HG02642 (cell line): ENCODE results near the gene PHKB.

Source experiments
- ATAC-seq: cut with Tn5 transposase; IDR thresholded peaks from one replicate; pipeline ENCODE4 v1.9.1; 2021; ENCODE audit warnings: mild to moderate bottlenecking; ENCODE audit not compliant: unreplicated experiment, poor library complexity

PHKB gene

DNA sequence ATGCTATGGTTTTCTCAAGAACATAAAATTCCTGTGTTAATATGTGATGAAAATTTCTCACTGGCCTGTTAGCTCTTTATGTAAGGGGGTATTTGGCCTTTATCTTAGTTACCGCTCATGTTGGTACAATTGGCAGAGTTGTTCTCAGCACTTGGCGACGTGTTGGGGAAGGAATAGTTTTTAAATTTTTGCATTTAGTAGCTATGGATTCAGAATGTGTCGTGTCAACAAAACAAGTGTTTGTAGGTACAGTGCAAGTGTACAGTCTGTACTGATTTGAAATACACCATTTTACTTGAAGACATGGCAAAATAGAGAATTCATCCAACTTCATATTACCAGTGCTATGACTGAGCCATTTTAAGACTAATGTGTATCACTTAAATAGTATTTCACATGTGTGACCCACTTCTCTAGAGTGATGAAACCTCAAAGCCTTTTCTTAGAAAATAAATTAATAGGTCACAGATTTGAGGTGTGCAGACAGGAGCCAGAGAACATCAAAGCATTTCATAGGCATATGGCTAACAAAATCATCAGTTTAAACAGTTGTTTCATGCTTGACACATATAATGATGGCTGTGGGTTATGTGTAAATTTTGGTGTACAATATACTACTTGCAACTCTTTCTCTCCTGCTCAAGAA lies 150.8 kb downstream of the PHKB start:
- ATAC-seq = no peak

DNA sequence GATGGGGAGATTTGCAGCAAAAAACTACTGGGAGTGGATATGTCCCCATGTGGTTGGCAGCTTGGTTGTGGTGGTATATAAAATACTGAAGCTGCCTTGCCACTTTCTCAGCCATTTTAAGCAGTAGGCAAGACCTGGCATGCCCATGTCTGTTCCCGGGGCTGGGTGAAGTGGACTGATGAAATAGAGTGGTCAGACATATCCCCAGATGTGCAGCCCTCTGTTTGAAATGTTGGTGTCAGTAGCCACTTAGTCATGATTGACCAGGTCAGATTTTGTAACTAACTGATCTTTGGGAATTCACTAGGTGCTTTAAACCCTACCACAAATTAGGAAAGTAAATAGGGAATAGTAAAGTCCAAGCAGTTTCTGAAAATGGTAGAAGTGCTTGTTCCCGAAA lies 151.6 kb downstream of the PHKB start:
- no peak for ATAC-seq

DNA sequence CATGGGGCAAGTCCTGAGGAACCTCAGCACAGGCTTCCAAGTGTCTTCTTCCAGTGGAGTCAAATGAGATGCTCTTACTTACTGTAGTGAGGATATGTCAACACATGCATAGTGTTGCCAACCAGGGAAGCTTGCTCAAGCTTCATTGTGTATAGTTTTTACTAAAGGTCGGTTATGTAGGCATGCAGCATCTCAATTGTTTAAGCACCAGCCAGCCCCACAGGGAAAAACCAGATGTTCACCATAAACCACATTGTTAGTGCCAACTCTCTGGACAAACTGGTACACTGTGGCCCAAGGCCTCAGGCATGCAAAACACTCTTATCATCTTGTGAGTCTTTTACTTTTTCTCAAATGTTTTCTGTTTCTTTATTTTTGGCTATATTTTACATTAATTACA lies 152.1 kb downstream of the PHKB start:
- ATAC-seq = no peak

DNA sequence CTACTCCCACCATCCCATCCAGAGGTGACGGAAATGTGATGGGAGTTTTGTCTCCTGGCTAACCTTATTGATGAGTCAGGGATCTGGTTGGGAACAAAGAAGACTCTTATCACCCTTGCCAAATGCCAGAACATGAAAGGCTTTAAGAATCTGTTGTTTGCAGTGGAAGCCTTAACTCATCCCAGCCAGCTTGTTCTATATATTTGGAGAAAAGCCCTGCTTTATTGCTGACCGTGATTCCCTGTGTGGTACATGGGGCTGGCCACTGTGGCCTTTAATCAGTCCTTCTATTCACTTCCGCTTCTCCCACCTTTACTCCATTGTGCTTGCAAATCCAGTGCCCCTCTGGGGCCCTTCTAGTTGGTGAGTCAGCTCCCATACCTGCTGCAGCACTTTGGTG lies 156.6 kb downstream of the PHKB start:
- no peak for ATAC-seq

DNA sequence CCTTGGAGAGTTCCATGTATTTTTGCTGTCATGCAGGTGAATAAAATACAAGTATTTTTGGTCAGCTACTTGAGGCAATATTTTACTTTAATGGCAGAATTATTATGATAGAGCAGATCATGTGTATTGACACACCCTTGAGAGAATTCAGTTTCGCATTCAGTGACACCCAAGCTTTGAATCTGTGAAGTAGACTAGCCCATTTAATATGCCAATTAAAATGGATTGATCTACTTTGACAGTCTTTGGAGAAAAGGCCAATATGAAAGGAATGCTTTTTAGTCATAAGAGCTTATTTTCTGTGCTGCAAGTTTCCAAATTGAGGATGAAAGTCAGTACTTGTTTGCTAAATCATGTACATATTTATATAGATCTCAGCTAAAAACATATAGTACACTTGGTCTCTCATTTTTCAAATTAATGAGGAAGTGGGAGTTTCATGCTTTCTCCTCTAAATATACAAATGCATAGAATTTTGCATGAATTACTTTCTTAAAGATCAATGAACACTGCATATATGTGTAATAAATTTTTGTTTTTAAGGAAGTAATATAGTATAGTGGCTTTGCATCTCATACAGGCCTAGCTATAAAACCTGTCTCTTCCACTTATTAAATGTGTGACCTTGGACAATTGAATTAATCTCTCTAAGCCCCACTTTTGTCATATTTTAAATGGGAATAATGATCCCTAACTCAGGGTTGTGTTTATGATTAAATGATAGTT lies 161.5 kb downstream of the PHKB start:
- ATAC-seq = no peak

DNA sequence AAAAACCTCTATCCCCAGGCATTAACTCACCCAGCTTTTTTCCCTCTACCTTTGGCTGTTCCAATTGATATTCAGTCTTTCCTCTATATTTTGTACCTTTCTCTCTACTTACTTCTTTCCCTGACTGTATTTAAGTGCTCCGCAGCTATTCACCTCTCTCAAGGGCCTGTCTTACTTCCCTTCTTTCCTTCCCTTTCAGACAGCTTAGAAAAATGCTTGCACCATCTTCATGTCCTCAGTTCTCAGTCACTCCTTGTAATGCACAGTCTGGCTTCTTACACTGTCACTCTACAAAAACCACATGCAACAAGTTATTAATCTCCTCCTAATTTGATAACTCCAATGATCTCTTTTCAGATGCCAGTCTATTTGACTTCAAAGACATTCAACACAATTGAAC lies 163.4 kb downstream of the PHKB start:
- no peak for ATAC-seq

DNA sequence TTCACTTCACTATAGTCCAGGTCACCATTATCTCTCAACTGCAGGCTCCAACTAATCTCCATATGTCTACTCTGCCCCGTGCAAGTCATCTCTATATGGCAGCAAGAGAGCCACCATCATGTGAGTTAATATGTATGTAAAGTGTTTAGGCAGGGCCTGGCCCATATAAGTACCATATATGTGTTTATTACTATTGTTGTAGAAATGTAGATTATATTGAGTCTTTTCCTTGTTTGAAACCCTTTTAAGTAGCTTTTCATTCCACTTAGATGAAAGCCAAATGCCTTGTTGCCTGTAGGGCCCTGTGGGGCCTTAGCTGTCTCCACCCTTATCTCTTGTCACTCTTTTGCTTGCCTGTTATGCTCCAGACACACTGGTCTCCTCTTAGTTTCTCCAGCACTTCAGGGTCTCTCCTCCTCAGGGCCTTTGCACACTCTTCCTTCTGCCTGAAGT lies 164.0 kb downstream of the PHKB start:
- no peak for ATAC-seq

DNA sequence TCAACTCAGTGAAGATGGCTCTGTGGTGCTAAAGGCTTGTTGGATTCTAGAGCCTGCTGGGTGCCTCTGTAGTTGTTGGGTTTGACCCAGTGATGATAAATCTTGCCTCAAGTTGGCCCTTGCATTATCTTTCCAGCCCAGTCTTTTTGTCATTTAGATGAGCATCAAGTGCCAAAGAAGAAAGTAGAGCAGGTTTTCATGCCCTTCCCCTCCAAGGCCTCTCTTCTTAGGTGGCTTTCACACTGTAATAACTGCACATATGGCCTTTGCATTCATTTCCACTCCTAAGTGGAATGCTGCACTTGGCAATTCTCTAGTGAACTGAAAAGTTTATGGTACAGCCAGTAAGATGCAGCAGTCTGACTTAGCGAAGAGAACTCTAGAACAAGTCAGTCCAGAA lies 165.1 kb downstream of the PHKB start:
- ATAC-seq = no peak

DNA sequence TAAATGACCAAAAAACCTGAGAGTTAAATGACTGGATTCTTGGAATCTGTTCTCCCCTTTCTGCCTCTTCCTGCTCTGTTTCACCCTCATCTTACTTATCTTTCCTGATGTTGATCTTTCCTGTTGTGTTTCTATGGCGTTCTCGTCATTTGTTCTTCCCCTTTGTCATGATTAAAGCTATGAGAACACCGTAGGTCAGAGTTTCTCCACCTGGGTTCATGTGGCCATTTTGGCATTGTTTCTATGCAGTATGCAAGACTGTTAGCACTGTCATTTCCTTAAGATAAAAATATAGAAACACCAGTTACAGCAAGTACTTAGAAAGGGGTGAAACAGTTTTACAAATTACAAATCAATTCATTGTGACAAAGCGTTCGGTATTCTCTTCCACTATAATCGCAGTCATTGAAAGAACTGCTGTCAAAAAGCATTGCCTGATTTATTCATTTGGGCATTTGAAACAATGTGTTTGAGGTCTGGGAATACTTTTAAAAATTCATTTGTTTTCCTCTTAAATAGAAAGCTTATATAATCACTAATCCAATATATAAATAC lies 166.0 kb downstream of the PHKB start:
- ATAC-seq = no peak

DNA sequence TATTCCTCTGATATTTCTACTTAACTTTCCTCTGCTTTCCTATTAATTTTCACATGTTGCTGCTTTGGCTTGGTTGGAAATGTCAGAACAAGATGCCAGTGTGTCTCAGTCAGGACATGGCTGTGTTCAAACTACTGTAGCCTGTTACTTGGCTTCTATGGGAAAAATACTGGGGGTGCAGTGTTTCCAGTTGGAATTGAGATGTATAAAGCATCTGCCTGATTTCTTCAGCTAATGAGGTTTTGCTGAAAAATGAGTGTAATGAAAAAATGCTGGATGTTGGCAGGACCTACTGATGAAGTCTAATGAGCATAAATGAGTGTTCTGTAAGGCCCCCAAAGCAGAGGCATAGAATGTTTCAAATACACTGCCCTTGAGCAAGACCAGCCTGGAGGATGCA lies 166.6 kb downstream of the PHKB start:
- no peak for ATAC-seq

DNA sequence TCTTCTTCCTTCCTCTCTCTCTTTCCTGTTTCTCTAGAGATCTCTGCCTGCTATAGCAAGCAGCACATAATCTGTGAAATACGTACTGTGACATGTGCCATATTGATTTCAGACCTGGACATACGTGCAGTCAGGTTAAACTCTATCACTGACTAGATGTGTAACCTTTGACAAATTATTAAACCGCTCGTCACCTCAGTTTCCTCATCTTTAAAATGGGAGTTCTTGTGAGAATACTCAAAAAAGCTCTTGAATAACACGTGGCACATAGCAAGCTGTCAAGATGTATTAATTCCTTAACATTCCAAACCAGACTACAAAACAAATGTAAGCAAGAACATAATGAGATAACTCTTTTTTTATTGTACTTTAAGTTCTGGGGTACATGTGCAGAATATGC lies 170.0 kb downstream of the PHKB start:
- no peak for ATAC-seq

DNA sequence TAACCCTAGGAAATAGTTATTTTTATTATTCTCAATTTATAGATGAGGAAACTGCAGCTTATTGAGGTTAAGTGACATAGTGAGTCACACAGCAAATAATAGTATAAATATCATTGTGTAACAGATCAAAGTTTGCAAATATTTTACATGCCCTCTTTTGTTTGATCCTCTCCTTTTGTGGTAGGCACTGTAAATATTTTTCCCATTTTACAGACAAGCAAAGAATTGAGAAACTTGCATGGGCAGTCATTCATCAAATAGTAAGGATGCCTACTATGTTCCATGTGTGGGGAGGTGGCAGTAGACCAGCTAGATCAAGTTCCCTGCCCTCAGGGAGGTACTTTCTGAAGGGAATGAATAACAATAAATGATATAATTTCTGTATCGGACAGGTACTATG lies 173.0 kb downstream of the PHKB start:
- ATAC-seq = no peak

DNA sequence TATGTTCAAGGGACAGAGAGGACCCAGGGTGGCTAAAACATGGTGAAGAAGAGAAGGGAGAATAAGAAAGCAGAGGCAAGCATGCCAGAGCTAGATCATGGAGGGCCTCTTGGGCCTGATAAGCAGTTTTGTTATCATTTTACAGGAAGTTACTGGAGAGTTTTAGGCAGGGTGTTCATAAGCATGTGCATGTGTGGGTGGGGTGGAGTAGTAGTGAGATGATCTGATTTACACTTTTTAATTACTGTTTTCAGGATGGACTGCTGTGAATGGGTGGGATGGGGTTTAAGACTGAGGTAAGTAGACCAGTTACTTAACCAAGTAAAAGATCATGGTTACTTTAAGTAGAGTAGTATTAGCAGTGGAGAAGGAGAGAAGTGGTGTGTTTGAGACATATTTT lies 173.6 kb downstream of the PHKB start:
- no peak for ATAC-seq

DNA sequence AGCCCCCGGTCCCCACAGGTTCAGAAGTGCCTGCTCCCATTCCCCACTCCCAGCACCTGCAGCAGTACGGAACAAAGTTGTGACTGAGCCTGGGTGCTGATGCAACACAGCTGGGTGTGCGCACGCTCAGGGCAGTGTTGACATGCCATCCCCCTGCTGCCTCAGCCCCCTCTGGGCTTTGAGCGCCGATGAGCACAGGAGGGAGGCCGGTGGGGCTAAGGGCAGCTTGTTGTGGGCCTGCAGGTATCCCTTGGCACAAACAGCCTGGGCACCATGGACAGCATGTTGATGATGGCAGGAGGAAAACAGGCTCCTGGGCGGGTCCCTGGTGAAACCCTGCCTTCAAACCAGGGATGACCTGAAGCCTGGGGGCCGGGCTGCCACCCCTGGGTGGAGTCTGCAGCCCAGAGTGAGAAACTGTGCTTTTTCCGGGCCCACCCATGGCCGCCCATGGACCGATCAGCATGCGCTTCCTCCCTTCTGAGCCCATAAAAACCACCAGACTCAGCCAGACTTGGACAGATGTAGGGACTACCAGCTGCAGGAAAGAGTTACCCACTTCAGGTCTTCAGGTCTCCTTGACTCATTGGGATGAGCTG lies 175.5 kb downstream of the PHKB start:
- ATAC-seq = no peak

DNA sequence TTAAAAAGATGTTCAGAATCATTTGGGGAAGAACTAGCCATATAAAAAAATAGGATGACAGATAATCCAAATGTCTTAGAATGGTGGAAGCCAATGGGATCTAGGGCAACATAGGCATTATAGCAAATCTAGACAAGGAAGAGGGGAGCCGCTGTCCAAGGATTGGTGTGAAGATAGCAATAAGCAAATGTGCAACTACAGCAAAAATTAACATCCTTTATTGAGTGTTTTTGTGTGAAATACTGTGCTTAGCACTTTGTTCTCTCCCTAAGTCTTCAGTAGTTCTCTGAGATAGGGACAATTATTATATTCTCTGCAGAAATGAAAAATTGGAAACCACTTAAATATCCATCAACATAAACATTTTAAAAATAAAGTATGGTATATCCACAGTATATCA lies 177.0 kb downstream of the PHKB start:
- ATAC-seq = no peak

DNA sequence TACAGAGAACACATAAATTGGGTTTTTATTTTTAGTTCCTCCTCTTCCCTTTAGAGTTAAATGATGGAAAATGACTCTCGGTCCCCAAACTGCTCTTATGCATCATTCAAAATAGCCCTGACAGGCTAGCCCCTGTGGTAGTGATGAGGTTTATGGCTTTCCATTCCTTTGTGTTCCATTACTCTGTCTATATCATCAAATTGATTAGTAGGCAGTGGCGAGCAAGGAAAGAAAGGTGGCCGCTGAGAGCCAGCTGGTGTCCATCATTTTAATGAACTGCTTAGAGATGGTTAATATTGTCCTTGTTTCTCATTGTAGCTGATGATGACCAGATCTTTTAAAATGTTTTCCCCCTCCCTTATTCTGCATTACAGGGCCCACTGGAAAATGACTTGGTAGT lies 179.5 kb downstream of the PHKB start:
- no peak for ATAC-seq

DNA sequence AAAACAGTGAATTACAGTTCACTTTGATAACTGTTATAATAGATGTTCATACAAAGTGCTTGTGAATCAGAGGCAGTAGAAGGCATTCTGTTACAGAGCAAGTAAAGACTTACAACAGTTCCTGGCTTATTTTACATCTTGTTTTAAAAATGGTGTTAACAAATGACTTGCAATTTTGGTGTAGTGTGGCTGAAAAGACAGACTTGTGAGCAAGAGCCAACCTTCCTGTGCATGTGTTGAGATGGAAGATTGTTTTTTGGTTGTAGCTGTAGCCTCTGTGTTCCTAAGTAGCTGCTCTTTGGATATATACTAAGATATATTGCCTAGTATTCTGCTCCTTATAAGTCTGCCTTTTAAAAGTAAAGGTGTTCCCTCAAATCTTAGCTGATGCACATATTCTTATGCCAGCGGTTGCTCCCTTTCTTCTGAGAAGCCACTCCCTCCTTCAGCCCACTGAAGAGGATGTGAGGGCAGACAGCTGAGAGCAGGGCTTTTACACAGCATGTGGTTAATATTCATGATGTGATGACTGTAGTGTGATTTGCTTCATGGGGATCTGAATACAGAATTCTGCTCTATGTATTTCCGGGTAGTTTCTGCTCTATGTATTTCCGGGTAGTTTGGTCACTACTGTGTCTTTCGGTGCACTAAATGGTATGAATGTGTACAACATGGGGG lies 182.3 kb downstream of the PHKB start:
- ATAC-seq = no peak

DNA sequence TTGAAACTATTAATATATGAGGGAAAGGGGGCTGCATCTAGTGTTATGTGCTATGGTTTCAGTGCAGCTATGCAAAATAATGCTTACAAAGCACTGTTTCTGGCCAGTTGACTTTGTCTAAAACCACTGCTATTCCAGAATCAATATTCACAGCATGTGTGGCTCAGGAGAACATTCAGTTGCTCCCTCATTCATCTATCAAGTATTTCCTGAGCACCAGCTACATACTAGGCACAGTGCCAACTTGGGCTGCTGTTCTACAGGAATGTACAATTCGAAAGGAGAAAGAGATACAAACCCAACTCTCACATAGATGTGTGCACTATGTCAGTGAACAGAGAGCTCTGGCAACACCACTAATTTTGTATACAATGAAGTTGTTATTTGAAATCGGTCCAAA lies 183.0 kb downstream of the PHKB start:
- no peak for ATAC-seq

DNA sequence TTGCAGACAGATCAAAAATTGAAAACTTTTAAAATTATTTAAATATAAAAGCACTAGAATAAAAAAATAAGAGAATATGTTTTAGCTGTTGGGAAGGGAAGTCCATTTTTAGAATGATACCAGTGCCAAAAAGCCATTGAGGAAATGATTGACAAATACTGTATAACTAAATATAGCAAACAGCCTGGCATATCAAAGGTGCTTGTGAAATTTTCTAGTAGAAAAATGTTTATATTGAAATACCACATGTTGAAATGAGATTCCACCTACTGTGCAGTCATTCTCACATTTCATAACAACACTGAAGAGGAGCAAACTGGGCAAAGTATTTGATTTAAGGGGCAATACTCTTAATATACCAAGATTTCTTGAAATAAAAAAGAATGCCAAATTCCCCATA lies 183.5 kb downstream of the PHKB start:
- ATAC-seq = no peak

DNA sequence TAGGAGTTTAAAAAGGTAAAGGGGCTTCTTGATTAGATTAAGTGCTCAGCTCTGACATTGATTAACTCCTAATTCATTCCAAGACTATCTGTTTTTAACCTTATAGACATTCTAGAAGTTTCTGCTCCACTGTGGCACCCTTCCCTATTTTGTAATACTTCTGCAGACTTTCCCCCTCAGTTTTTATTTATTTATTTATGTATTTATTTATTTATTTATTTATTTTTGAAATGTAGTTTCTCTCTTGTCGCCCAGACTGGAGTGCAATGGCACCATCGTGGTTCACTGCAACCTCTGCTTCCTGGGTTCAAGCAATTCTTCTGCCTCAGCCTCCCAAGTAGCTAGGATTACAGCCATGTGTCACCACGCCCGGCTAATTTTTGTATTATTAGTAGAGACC lies 185.8 kb downstream of the PHKB start:
- ATAC-seq = no peak

DNA sequence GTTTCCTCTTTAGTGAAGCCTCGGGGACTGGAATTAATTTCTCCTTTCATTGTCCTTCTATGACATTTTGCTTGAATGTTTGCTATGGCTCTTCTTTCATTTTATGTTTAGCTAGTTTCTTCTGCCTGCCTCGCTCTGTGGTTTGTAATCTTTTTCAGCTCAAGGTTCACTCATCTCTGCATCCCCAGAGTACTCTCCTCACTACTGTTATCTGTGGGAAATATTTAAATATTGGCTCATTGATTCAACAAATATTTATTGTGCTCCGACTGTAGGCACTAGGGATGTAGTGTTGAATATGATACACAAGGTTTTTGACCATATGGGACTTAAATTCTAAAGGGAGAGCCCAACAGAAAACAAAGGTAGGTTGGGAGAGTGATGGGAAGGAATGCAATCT lies 195.9 kb downstream of the PHKB start:
- ATAC-seq = no peak
